Measurements from ENCODE around the gene LRRC31.

LRRC31 gene

GRCh38 chr3:169886671-169887070, 16.9 kb upstream of the LRRC31 start:
- no peaks in the 10 kb centered on the region for H3K36me3 Mint-ChIP-seq (ENCODE audit: low read depth)

GRCh38 chr3:169880576-169881250, 11.0 kb upstream of the LRRC31 start:
- no peak overlapping the region for H3K27ac Mint-ChIP-seq
- no peak for TF ChIP-seq CTCF (IDR thresholded peaks at IDR 0.05)
- H3K4me1 Mint-ChIP-seq = peaks cover 6% of the 10 kb centered on the region
- no peak for DNase-seq
- no peaks in the 10 kb centered on the region for H3K9me3 Mint-ChIP-seq
- H3K36me3 Mint-ChIP-seq (ENCODE audit: low read depth) = no peaks in the 10 kb centered on the region
- H3K27me3 Mint-ChIP-seq (ENCODE audit: low read depth, poor library complexity) = peaks cover 5% of the 10 kb centered on the region
- no peak overlapping the region for H3K4me3 Mint-ChIP-seq

More at GRCh38 chr3:169886671-169887070, 16.9 kb upstream of the LRRC31 start:
- Mint-ChIP-seq H3K27me3 (ENCODE audit: low read depth, poor library complexity) (peaks cover 9% of the 10 kb centered on the region), H3K4me3 (no peak overlapping the region), H3K4me1 (no peaks in the 10 kb centered on the region), H3K27ac (no peak overlapping the region), H3K9me3 (no peaks in the 10 kb centered on the region)
- DNase-seq = no peak
- no peak for TF ChIP-seq CTCF (IDR thresholded peaks at IDR 0.05)

GRCh38 chr3:169879845-169880575, 10.3 kb upstream of the LRRC31 start:
- Mint-ChIP-seq H3K27ac (no peak overlapping the region), H3K4me1 (peaks cover 6% of the 10 kb centered on the region), H3K27me3 (ENCODE audit: low read depth, poor library complexity) (peaks cover 5% of the 10 kb centered on the region), H3K4me3 (no peak overlapping the region), H3K36me3 (ENCODE audit: low read depth) (no peaks in the 10 kb centered on the region), H3K9me3 (no peaks in the 10 kb centered on the region)
- no peak for TF ChIP-seq CTCF (IDR thresholded peaks at IDR 0.05)
- no peak for DNase-seq

DNA sequence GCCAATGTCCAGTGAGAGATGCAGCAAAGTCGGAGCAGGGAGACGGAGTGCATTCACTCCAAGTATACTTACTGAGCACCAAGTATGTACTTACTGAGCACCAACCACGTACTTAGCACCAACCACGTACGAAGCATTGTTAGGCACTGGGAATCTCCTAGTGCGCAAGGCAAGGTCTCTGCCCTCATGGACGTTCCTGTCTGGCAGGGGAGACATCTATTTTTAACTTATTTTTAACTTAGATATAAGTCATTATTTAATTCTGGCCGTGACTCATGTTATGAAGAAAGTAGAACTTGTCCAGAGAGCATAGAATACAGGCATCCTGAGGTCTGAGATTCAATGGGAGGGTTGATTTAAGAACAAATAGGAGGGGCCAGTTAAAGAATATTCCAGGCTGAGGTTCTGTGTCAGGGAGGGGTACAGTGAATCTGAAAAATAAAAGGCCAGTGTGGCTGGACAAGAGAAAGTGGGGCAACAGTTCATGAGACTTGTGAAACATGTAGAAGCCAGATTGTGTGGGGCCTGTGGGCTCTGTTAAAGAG, 9.3 kb upstream of the LRRC31 start:
- DNase-seq = no peak
- no peak overlapping the region for H3K27ac Mint-ChIP-seq
- H3K9me3 Mint-ChIP-seq = peaks cover 5% of the 10 kb centered on the region
- no peak for TF ChIP-seq CTCF (IDR thresholded peaks at IDR 0.05)
- no peak overlapping the region for H3K4me3 Mint-ChIP-seq
- no peaks in the 10 kb centered on the region for H3K36me3 Mint-ChIP-seq (ENCODE audit: low read depth)
- H3K27me3 Mint-ChIP-seq (ENCODE audit: low read depth, poor library complexity) = peaks cover 5% of the 10 kb centered on the region
- H3K4me1 Mint-ChIP-seq = peaks cover 6% of the 10 kb centered on the region

DNA sequence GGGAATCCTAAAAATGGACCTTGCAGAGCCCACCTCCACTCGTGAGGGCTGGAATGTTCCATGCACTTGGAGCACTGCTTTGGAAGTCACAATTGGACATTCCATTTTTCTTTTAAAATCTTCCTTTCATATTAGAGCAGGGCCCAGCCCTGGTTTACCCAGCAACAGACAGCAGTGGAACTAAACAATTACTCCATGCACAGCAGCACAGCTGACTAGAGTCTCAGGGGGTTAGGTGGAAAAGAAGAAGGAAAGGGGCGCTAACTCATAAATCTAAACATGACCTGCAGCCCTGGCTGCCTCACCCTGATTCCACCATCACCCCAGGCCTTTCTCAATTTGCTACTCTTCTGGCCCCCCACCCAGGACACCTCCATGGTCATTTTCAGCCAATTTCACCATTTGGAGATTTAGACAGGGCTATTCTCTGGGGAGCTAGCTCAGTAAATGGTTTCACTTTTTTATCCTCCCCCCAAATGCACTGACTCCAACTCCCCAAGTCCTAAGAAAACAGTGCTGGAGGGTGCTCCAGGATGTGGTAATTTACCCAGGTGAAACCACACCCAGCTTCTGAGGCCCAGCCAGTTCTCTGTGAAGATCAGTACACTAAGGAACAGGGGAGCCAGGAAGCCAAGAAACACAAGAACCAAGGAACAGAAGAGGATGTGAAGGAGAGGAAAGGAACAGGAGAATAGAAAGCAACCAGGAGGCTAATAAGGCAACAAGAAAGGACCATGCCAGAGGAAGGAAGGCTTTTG, 1.6 kb upstream of the LRRC31 start:
- H3K4me1 Mint-ChIP-seq = peaks cover 23% of the 10 kb centered on the region
- no peak for DNase-seq
- H3K4me3 Mint-ChIP-seq = no peak overlapping the region
- H3K9me3 Mint-ChIP-seq = peaks cover 5% of the 10 kb centered on the region
- H3K36me3 Mint-ChIP-seq (ENCODE audit: low read depth) = no peaks in the 10 kb centered on the region
- no peak overlapping the region for H3K27ac Mint-ChIP-seq
- no peaks in the 10 kb centered on the region for H3K27me3 Mint-ChIP-seq (ENCODE audit: low read depth, poor library complexity)
- TF ChIP-seq CTCF (IDR thresholded peaks at IDR 0.05) = no peak
